Tibial nerve (tissue), 4 donors: ENCODE data around the gene ADAMTS17. TPM values are rescaled to one million over a fixed set of nuclear protein-coding genes. Genes with fewer than 3 reads are reported as not detected.

Experiments
- DNase-seq, 2 donors: peaks; one replicate each; pipeline ENCODE4 v3.0.0-alpha.2; 2019; ENCODE audit warnings: low spot score in 2 of 2
- H3K27ac ChIP-seq, 4 donors: fragments of 200-600 bp; sonication (generic) in 3 of 4; one replicate each; pipeline ENCODE4 v1.5.1; 2017 to 2019; ENCODE audit warnings: mild to moderate bottlenecking in 1 of 4
- H3K27me3 ChIP-seq, 2 donors: fragments of 200-600 bp; sonication (generic) in 1 of 2; one replicate each; pipeline versions ENCODE4 v1.5.1 to v1.6.0; 2017 to 2019
- H3K36me3 ChIP-seq, 3 donors: fragments of 200-600 bp; sonication (generic); one replicate each; pipeline ENCODE4 v1.5.1; 2018 to 2019
- H3K4me1 ChIP-seq, 4 donors: fragments of 200-600 bp; sonication (generic) in 3 of 4; one replicate each; pipeline ENCODE4 v1.5.1; 2017 to 2019
- H3K4me3 ChIP-seq, 4 donors: fragments of 200-600 bp; sonication (generic) in 3 of 4; one replicate each; pipeline ENCODE4 v1.5.1; 2017 to 2019; ENCODE audit warnings: mild to moderate bottlenecking in 1 of 4, moderate library complexity in 1 of 4
- H3K9me3 ChIP-seq, 4 donors: fragments of 200-600 bp; sonication (generic) in 3 of 4; one replicate each; pipeline ENCODE4 v1.5.1; 2017 to 2019
- CTCF ChIP-seq, 5 experiments: fragments of 200-600 bp in 3 of 5; fragments of 450-650 bp in 2 of 5; sonication (generic) in 3 of 5; IDR thresholded peaks; one replicate each; pipeline ENCODE4 v1.5.1; 2016 to 2019; ENCODE audit warnings: antibody characterized with exemption in 5 of 5, mild to moderate bottlenecking in 3 of 5, moderate library complexity in 2 of 5
- EP300 ChIP-seq, 2 donors: sonication (generic); formaldehyde crosslinking; IDR thresholded peaks; one replicate each; pipeline ENCODE4 v1.6.1; 2017; ENCODE audit warnings: antibody characterized with exemption in 2 of 2, mild to moderate bottlenecking in 1 of 2
- POLR2A ChIP-seq, 2 donors: fragments of 450-650 bp; IDR thresholded peaks; one replicate each; pipeline ENCODE4 v1.6.1; 2017; ENCODE audit warnings: antibody characterized with exemption in 2 of 2, mild to moderate bottlenecking in 2 of 2, moderate library complexity in 2 of 2
- WGBS, 2 donors: methylation state at CpG; one replicate each; pipeline ENCODE4 v1.1.5; 2018; 5-methylcytosine and 5-hydroxymethylcytosine counted together
- total RNA-seq, 4 donors: library from RNA; depleted of rRNA; stranded (reverse); fragments of >200 nt; gene quantifications; one replicate each; pipeline ENCODE4 v1.1.0, GENCODE V29; 2016

The ADAMTS17 gene
- total RNA-seq, 4 donors from 2014 or later = 0.66 to 5.5 (median 3.7) TPM

DNA sequence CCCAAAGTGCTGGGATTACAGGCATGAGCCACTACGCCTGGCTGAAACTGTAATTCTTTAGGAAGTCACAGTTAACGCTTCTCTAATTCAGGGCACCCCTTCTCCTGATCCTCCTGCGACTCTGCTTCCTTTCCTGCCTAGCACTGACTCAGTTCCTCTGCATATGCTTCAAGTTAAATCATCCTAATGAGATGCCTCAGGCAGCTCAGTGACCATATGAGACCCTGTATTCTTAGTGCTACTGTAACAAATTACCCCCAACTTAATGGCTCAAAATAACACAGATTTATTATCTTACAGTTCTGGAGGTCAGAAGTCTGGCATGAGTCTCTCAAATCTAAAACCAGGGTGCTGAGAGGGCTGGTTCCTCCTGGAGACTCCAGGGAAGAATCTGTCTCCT, 336.8 kb downstream of the ADAMTS17 start:
- Histone ChIP-seq H3K36me3 (no peaks in the 10 kb centered on the region), H3K27ac (no peak overlapping the region), H3K27me3 (no peaks in the 10 kb centered on the region), H3K9me3 (no peaks in the 10 kb centered on the region), H3K4me1 (peaks cover 0 to 5% (median 0%) of the 10 kb centered on the region in 4 donors), H3K4me3 (no peak overlapping the region)
- WGBS, 2 donors = 86 to 87% methylated on average over 3 of the region's 3 CpGs
- TF ChIP-seq EP300 (IDR thresholded peaks at IDR 0.05) = no peak
- TF ChIP-seq POLR2A (IDR thresholded peaks at IDR 0.05) = no peak
- TF ChIP-seq CTCF (IDR thresholded peaks at IDR 0.05) = no peak
- no peak for DNase-seq

DNA sequence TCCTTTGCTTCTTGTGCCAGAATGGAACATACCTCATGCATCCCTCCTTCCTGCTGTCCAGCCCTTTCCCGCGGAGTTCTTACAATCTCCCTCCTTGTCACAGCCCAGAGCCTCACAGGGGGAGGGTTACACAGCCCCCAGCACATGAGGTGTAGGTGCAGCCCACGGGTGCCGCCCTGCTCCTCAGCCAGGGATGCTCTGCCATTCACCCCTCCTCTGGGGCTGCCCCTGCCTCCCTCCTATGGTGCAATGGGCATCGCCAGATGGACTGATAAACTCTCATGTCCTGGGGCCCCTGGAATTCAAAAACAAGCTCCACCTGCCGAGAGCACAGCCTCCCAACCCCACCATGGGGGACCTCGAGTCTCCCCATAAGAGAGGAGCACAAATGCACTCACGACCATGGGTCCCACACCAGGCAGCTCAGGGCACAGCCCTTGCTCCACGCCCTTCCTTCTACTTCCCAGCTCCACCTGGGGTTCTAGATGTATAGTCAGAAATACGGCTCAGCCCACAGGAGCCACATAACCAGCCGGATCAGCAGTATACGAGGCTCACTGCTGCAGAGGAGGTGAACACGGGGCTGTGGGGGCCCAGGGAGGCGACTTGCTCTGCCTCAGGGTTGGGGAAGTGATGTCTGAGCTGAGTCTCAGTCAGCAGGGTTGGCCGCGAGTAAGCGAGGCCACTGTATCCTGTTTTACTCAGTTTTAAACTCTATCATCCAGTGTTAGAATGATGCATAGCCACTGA, 338.8 kb downstream of the ADAMTS17 start:
- no peak for TF ChIP-seq POLR2A (IDR thresholded peaks at IDR 0.05)
- TF ChIP-seq CTCF (IDR thresholded peaks at IDR 0.05) = no peak
- no peak for TF ChIP-seq EP300 (IDR thresholded peaks at IDR 0.05)
- DNase-seq = no peak

GRCh38 chr15:100002086-100002620, 339.6 kb downstream of the ADAMTS17 start:
- no peak overlapping the region for H3K4me3 ChIP-seq
- H3K9me3 ChIP-seq = no peaks in the 10 kb centered on the region
- 53 to 54% methylated on average over 16 of the region's 16 CpGs for WGBS, 2 donors
- no peak overlapping the region for H3K27ac ChIP-seq
- TF ChIP-seq POLR2A (IDR thresholded peaks at IDR 0.05) (no peak), CTCF (IDR thresholded peaks at IDR 0.05) (no peak), EP300 (IDR thresholded peaks at IDR 0.05) (no peak)
- H3K4me1 ChIP-seq = peaks cover 0 to 5% (median 0%) of the 10 kb centered on the region in 4 donors
- H3K36me3 ChIP-seq = no peaks in the 10 kb centered on the region
- DNase-seq = no peak
- no peaks in the 10 kb centered on the region for H3K27me3 ChIP-seq

More for the DNA sequence above, 338.8 kb downstream of the ADAMTS17 start:
- H3K4me1 ChIP-seq = peaks cover 0 to 5% (median 0%) of the 10 kb centered on the region in 4 donors
- H3K4me3 ChIP-seq = no peak overlapping the region
- H3K36me3 ChIP-seq = no peaks in the 10 kb centered on the region
- no peaks in the 10 kb centered on the region for H3K27me3 ChIP-seq
- WGBS, 2 donors = 88 to 89% methylated on average over 17 of the region's 17 CpGs
- H3K27ac ChIP-seq = no peak overlapping the region
- no peaks in the 10 kb centered on the region for H3K9me3 ChIP-seq

- Histone ChIP-seq H3K27ac (no peak overlapping the region), H3K4me3 (no peak overlapping the region), H3K27me3 (no peaks in the 10 kb centered on the region), H3K36me3 (no peaks in the 10 kb centered on the region), H3K4me1 (peaks cover 0 to 5% (median 0%) of the 10 kb centered on the region in 4 donors), H3K9me3 (no peaks in the 10 kb centered on the region)
- DNase-seq = no peak
- TF ChIP-seq POLR2A (IDR thresholded peaks at IDR 0.05) (no peak), CTCF (IDR thresholded peaks at IDR 0.05) (no peak), EP300 (IDR thresholded peaks at IDR 0.05) (no peak)
- 88 to 90% methylated on average over 10 of the region's 10 CpGs for WGBS, 2 donors
Observed at GRCh38 chr15:100001405-100001804, 340.4 kb downstream of the ADAMTS17 start.
